OCI-LY1 (cell line): Measurements from ENCODE around the gene RAB4B.

Experiments used
- H2AFZ ChIP-seq: fragments of 200-600 bp; sonication (generic), shearing (Covaris generic); 2 replicates; pipeline ENCODE4 v1.6.0; 2014; ENCODE audit warnings: antibody characterized with exemption, mild to moderate bottlenecking, low read length
- H3F3A ChIP-seq: fragments of 200-600 bp; sonication (generic), shearing (Covaris generic); 2 replicates; pipeline ENCODE4 v1.6.0; 2014; ENCODE audit warnings: mild to moderate bottlenecking, antibody characterized with exemption, low read length, moderate library complexity; ENCODE audit not compliant: insufficient read depth
- H3K27ac ChIP-seq: fragments of 200-600 bp; sonication (generic); 2 replicates; pipeline ENCODE4 v1.5.1; 2014; ENCODE audit warnings: low read length, mixed run types, mild to moderate bottlenecking, low read depth; ENCODE audit not compliant: poor library complexity, severe bottlenecking
- H3K27me3 ChIP-seq: fragments of 200-600 bp; sonication (generic); 2 replicates; pipeline ENCODE4 v1.6.0; 2014; ENCODE audit warnings: antibody characterized with exemption, mild to moderate bottlenecking, low read length, moderate library complexity; ENCODE audit not compliant: insufficient read depth
- H3K36me3 ChIP-seq: fragments of 200-600 bp; sonication (generic); 2 replicates; pipeline ENCODE4 v1.6.1; 2014; ENCODE audit warnings: mild to moderate bottlenecking, antibody characterized with exemption, low read length, moderate library complexity, mixed read lengths; ENCODE audit not compliant: insufficient read depth
- H3K4me1 ChIP-seq: fragments of 200-600 bp; sonication (generic); 2 replicates; pipeline ENCODE4 v1.5.1; 2014; ENCODE audit warnings: mild to moderate bottlenecking, low read length, moderate library complexity; ENCODE audit not compliant: insufficient read depth, severe bottlenecking
- H3K4me2 ChIP-seq: fragments of 200-600 bp; sonication (generic), shearing (Covaris generic); 2 replicates; pipeline ENCODE4 v1.6.1; 2014; ENCODE audit warnings: low read length
- H3K4me3 ChIP-seq: fragments of 200-600 bp; sonication (generic); 2 replicates; pipeline ENCODE4 v1.5.1; 2014; ENCODE audit warnings: low read length, low read depth, mild to moderate bottlenecking, mixed read lengths; ENCODE audit not compliant: poor library complexity, severe bottlenecking
- H3K79me2 ChIP-seq: fragments of 200-600 bp; shearing (Covaris generic); 2 replicates; pipeline ENCODE4 v1.6.1; 2016; ENCODE audit warnings: mixed run types, low read length, mixed read lengths; ENCODE audit not compliant: insufficient read depth
- H3K9ac ChIP-seq: fragments of 200-600 bp; sonication (generic), shearing (Covaris generic); 2 replicates; pipeline ENCODE4 v1.6.1; 2014; ENCODE audit warnings: mild to moderate bottlenecking, low read length, mixed read lengths
- H3K9me2 ChIP-seq: fragments of 200-600 bp; sonication (generic), shearing (Covaris generic); 2 replicates; pipeline ENCODE4 v1.6.1; 2014; ENCODE audit warnings: low read depth, mild to moderate bottlenecking, low read length, mixed read lengths
- H3K9me3 ChIP-seq: fragments of 200-600 bp; shearing (Covaris generic); 2 replicates; pipeline ENCODE4 v1.6.1; 2014; ENCODE audit warnings: low read length, mixed read lengths
- H4K20me1 ChIP-seq: fragments of 200-600 bp; sonication (generic), shearing (Covaris generic); 2 replicates; pipeline ENCODE4 v1.6.0; 2016; ENCODE audit warnings: mild to moderate bottlenecking, low read length; ENCODE audit not compliant: insufficient read depth
- EZH2 ChIP-seq: fragments of 200-600 bp; sonication (generic), shearing (Covaris generic); IDR thresholded peaks from 2 replicates; pipeline ENCODE4 v1.8.0; 2017; ENCODE audit warnings: borderline replicate concordance, mixed run types, mild to moderate bottlenecking, antibody characterized with exemption, low read length, moderate library complexity, mixed read lengths
- TF ChIP-seq, protein P1 (sequence below): fragments of 200-600 bp; sonication (generic), shearing (Covaris generic); IDR thresholded peaks from 2 replicates; pipeline ENCODE4 v1.5.1; 2017; ENCODE audit warnings: mild to moderate bottlenecking, antibody characterized with exemption, low read length, moderate library complexity, mixed read lengths

RAB4B gene

DNA sequence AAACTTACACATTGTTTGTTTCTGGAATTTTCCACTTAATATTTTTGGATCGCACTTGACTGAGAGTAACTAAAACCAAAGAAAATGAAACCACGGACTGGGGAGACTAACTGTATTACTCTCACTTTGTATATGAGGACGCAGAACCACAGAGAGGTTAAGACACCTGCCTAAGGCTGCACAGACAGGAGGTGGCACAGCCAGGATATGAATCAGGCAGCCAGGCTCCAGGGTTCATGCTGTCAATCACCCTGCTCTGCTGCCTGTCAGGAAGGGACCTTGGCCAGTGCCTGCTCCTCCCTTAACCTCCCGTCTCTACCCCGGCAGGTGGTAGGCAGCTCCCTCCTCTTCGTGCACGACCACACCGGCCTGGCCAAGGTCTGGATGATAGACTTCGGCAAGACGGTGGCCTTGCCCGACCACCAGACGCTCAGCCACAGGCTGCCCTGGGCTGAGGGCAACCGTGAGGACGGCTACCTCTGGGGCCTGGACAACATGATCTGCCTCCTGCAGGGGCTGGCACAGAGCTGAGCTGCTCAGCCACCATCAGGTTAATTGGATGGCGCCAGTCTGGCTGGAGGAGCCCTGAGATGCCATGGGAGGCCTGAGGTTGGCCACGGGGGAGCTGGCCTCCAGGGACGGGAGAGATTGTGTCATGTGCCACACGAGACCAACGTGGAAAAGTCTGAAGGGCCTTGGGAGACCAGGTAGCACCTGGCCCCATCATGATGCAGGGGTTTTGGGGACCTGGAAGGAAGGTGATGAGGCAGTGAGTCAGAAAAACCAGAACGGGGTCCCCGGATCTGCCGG, 38.8 kb upstream of the RAB4B start:
- H3K79me2 ChIP-seq: no peaks in the 10 kb centered on the region
- peaks cover 4% of the 10 kb centered on the region; the same call in 1 of the 2 replicates for H3K36me3 ChIP-seq
- TF ChIP-seq, protein P1, sequence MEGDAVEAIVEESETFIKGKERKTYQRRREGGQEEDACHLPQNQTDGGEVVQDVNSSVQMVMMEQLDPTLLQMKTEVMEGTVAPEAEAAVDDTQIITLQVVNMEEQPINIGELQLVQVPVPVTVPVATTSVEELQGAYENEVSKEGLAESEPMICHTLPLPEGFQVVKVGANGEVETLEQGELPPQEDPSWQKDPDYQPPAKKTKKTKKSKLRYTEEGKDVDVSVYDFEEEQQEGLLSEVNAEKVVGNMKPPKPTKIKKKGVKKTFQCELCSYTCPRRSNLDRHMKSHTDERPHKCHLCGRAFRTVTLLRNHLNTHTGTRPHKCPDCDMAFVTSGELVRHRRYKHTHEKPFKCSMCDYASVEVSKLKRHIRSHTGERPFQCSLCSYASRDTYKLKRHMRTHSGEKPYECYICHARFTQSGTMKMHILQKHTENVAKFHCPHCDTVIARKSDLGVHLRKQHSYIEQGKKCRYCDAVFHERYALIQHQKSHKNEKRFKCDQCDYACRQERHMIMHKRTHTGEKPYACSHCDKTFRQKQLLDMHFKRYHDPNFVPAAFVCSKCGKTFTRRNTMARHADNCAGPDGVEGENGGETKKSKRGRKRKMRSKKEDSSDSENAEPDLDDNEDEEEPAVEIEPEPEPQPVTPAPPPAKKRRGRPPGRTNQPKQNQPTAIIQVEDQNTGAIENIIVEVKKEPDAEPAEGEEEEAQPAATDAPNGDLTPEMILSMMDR: no peak
- no peak for TF ChIP-seq EZH2

GRCh38 chr19:40739871-40740703, 38.0 kb upstream of the RAB4B start:
- TF ChIP-seq, protein P1: no peak
- TF ChIP-seq EZH2: no peak
- no peaks in the 10 kb centered on the region for H3K79me2 ChIP-seq
- H3K4me1 ChIP-seq: no peaks in the 10 kb centered on the region
- no peak overlapping the region for H3K4me2 ChIP-seq
- no peak overlapping the region for H2AFZ ChIP-seq
- no peak overlapping the region for H3K27ac ChIP-seq
- no peaks in the 10 kb centered on the region for H3K27me3 ChIP-seq
- no peaks in the 10 kb centered on the region for H3K9me3 ChIP-seq
- H3K9ac ChIP-seq: no peak overlapping the region
- no peak overlapping the region for H3K4me3 ChIP-seq
- no peaks in the 10 kb centered on the region for H3F3A ChIP-seq
- H3K36me3 ChIP-seq: peaks cover 4% of the 10 kb centered on the region; the same call in 1 of the 2 replicates
- H4K20me1 ChIP-seq: no peaks in the 10 kb centered on the region
- H3K9me2 ChIP-seq: no peaks in the 10 kb centered on the region

More for the DNA sequence above, 38.8 kb upstream of the RAB4B start:
- H3K27me3 ChIP-seq: no peaks in the 10 kb centered on the region
- no peak overlapping the region for H2AFZ ChIP-seq
- no peaks in the 10 kb centered on the region for H3K9me2 ChIP-seq
- H3K4me1 ChIP-seq: no peaks in the 10 kb centered on the region
- no peak overlapping the region for H3K4me3 ChIP-seq
- H4K20me1 ChIP-seq: no peaks in the 10 kb centered on the region
- no peak overlapping the region for H3K9ac ChIP-seq
- H3K4me2 ChIP-seq: no peak overlapping the region
- no peaks in the 10 kb centered on the region for H3F3A ChIP-seq
- no peaks in the 10 kb centered on the region for H3K9me3 ChIP-seq
- no peak overlapping the region for H3K27ac ChIP-seq

- Histone ChIP-seq H3K4me2 (no peak overlapping the region), H3F3A (no peaks in the 10 kb centered on the region), H3K9me3 (no peaks in the 10 kb centered on the region), H3K4me3 (no peak overlapping the region), H2AFZ (no peak overlapping the region), H3K9me2 (no peaks in the 10 kb centered on the region), H3K36me3 (no peaks in the 10 kb centered on the region), H3K4me1 (no peaks in the 10 kb centered on the region), H4K20me1 (no peaks in the 10 kb centered on the region), H3K27ac (no peak overlapping the region), H3K9ac (no peak overlapping the region), H3K79me2 (no peaks in the 10 kb centered on the region), H3K27me3 (no peaks in the 10 kb centered on the region)
- TF ChIP-seq EZH2: no peak
- TF ChIP-seq, protein P1: no peak
Observed at GRCh38 chr19:40740747-40741146, 37.3 kb upstream of the RAB4B start.
